Breast epithelium (tissue), 4 donors: Measurements from ENCODE around the gene SDSL. TPM values are rescaled to one million over a fixed set of nuclear protein-coding genes. Genes with fewer than 3 reads are reported as not detected.

Experiments
- DNase-seq, 2 donors: peaks; one replicate each; pipeline ENCODE4 v3.0.0-alpha.2; 2019; ENCODE audit warnings: low spot score in 2 of 2
- H3K27ac ChIP-seq, 2 donors: fragments of 200-600 bp; sonication (generic) in 1 of 2; one replicate each; pipeline ENCODE4 v1.5.1; 2016 to 2019; ENCODE audit warnings: mild to moderate bottlenecking in 1 of 2
- H3K27me3 ChIP-seq, 2 donors: fragments of 200-600 bp; sonication (generic) in 1 of 2; one replicate each; pipeline versions ENCODE4 v1.5.1 to v1.6.0; 2017 to 2019; ENCODE audit warnings: control low read depth in 1 of 2, mild to moderate bottlenecking in 1 of 2
- H3K36me3 ChIP-seq: fragments of 200-600 bp; one replicate; pipeline ENCODE4 v1.5.1; 2019
- H3K4me1 ChIP-seq, 2 donors: fragments of 200-600 bp; sonication (generic); one replicate each; pipeline ENCODE4 v1.5.1; 2016 to 2019; ENCODE audit warnings: control low read depth in 1 of 2
- H3K4me3 ChIP-seq, 3 donors: fragments of 200-600 bp; sonication (generic); 1 replicate in 2 of 3; 2 replicates in 1 of 3; pipeline ENCODE4 v1.5.1; 2016 to 2019; ENCODE audit warnings: mild to moderate bottlenecking in 3 of 3, moderate library complexity in 2 of 3
- H3K9me3 ChIP-seq, 2 donors: fragments of 200-600 bp; sonication (generic) in 1 of 2; one replicate each; pipeline ENCODE4 v1.5.1; 2016 to 2019; ENCODE audit warnings: control low read depth in 1 of 2
- POLR2A ChIP-seq: fragments of 450-650 bp; IDR thresholded peaks from one replicate; pipeline ENCODE4 v1.6.1; 2016; ENCODE audit warnings: antibody characterized with exemption, mild to moderate bottlenecking, moderate library complexity
- POLR2AphosphoS5 ChIP-seq, 3 donors: sonication (generic); formaldehyde crosslinking; IDR thresholded peaks; one replicate each; pipeline ENCODE4 v1.6.1; 2017; ENCODE audit warnings: antibody characterized with exemption in 3 of 3
- intact Hi-C: fragments of 100-400 bp; cut with DNase I; formaldehyde crosslinking; loops from one replicate; pipeline ENCODE4 v1.15.1; 2023; ENCODE audit warnings: low total_unique reads
- total RNA-seq, 3 donors: library from RNA; depleted of rRNA; stranded (reverse); fragments of >200 nt; gene quantifications; one replicate each; pipeline ENCODE4 v1.1.0, GENCODE V29; 2016
- TF ChIP-seq, protein P1 (sequence below), 3 donors: fragments of 450-650 bp; IDR thresholded peaks; one replicate each; pipeline ENCODE4 v1.5.1; 2016 to 2017; ENCODE audit warnings: antibody characterized with exemption in 3 of 3, mild to moderate bottlenecking in 3 of 3, moderate library complexity in 3 of 3

Gene SDSL
- total RNA-seq, 3 donors from 2014 or later: 4.6 to 4.9 (median 4.8) TPM

DNA sequence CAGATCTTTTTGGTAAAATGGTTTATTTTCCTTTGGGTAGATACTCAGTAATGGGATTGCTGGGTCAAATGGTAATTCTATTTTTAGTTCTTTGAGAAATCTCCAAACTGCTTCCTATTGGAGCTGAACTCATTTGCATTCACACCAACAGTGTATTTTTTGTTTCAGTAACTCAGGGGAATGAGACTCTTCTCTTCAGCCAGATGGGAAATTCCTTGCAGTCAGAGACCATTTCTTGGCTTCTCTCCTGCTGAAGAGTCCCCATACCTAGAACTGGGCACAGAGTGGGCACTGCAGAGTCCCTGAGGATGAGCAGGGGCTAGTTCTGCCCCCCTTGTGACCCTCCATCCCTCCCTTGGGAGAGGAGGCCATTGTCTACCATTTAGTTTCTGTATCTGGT is 10.8 kb downstream of the SDSL start:
- H3K27ac ChIP-seq: no peak overlapping the region
- H3K36me3 ChIP-seq: no peaks in the 10 kb centered on the region
- no peaks in the 10 kb centered on the region for H3K9me3 ChIP-seq
- no peak for TF ChIP-seq POLR2AphosphoS5 (IDR thresholded peaks at IDR 0.05)
- TF ChIP-seq, protein P1, sequence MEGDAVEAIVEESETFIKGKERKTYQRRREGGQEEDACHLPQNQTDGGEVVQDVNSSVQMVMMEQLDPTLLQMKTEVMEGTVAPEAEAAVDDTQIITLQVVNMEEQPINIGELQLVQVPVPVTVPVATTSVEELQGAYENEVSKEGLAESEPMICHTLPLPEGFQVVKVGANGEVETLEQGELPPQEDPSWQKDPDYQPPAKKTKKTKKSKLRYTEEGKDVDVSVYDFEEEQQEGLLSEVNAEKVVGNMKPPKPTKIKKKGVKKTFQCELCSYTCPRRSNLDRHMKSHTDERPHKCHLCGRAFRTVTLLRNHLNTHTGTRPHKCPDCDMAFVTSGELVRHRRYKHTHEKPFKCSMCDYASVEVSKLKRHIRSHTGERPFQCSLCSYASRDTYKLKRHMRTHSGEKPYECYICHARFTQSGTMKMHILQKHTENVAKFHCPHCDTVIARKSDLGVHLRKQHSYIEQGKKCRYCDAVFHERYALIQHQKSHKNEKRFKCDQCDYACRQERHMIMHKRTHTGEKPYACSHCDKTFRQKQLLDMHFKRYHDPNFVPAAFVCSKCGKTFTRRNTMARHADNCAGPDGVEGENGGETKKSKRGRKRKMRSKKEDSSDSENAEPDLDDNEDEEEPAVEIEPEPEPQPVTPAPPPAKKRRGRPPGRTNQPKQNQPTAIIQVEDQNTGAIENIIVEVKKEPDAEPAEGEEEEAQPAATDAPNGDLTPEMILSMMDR (IDR thresholded peaks at IDR 0.05): no peak
- no peak overlapping the region for H3K4me3 ChIP-seq
- no peak for DNase-seq
- no peaks in the 10 kb centered on the region for H3K4me1 ChIP-seq
- intact Hi-C loops: no loop called here
- no peaks in the 10 kb centered on the region for H3K27me3 ChIP-seq

DNA sequence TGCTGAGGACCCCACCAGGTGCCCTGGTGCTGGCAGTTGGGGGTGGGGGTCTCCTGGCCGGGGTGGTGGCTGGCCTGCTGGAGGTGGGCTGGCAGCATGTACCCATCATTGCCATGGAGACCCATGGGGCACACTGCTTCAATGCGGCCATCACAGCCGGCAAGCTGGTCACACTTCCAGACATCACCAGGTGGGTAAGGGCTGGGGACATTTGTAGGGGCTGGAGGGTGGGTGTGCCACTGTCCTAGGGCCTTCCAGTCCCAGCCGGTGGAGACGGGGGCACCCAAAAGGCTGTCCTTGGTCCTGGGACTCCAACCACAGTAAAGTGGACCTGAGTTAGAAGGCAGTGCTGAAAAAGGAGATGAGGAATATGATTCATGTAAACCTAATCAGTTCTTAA is 13.2 kb downstream of the SDSL start:
- Histone ChIP-seq H3K4me1 (no peaks in the 10 kb centered on the region), H3K27me3 (no peaks in the 10 kb centered on the region), H3K36me3 (no peaks in the 10 kb centered on the region), H3K9me3 (no peaks in the 10 kb centered on the region), H3K4me3 (no peak overlapping the region), H3K27ac (no peak overlapping the region)
- no peak for DNase-seq
- TF ChIP-seq POLR2A (no peak), POLR2AphosphoS5 (IDR thresholded peaks at IDR 0.05) (no peak)
- TF ChIP-seq, protein P1 (IDR thresholded peaks at IDR 0.05): no peak
- intact Hi-C loops: no loop called here

DNA sequence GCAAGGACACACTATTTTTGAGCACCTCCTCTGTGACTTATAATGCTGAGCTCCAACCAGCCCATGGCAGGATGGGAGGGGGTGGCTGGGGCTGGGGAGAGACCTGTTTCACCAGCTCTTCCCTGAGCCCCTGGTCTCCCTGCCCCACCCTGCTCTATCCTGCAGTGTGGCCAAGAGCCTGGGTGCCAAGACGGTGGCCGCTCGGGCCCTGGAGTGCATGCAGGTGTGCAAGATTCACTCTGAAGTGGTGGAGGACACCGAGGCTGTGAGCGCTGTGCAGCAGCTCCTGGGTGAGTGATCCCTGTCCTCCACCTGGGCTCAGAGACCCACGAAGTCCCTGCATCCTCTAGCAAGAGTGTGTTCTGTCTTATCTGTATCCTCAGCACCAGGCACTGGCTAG is 14.4 kb downstream of the SDSL start:
- TF ChIP-seq POLR2AphosphoS5 (IDR thresholded peaks at IDR 0.05): no peak
- TF ChIP-seq POLR2A: no peak
- TF ChIP-seq, protein P1 (IDR thresholded peaks at IDR 0.05): no peak
- Histone ChIP-seq H3K27ac (no peak overlapping the region), H3K4me1 (no peaks in the 10 kb centered on the region), H3K9me3 (no peaks in the 10 kb centered on the region), H3K36me3 (no peaks in the 10 kb centered on the region), H3K4me3 (no peak overlapping the region), H3K27me3 (no peaks in the 10 kb centered on the region)
- DNase-seq: no peak
- intact Hi-C loops: no loop called here

DNA sequence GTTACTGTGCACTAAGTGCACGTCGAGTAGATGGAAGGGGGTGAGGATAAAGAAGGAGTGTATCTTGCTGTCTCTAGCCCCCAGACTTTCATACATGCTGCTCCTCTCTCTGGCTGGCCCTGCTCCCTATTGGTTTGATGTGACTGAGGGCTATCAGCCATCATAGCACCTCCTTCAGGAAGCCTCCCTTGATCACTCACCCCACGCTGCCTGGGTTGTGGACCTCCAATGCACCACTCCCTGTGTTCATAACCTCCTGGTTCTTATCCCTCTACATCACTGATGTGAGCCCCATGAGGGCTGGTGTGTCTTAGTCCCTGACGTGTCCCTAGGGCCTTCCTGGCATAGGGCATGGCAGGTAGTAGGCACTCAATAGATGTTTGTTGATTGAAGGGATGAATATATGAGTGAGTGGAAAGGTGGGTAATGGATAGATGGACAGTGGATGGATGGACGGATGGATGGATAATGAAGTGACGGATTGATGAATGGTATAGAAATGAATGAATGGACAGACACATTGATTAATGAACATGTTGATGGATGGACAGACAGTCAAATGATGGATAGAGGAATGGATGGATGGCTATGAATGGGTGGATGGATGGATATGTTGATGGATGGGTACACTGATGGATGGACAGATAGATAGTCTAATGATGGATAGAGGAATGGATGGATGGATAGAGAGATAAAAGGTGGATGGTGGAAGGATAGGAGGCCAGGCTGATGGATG is 15.0 kb downstream of the SDSL start:
- H3K27me3 ChIP-seq: no peaks in the 10 kb centered on the region
- intact Hi-C loops: no loop called here
- TF ChIP-seq POLR2A: no peak
- TF ChIP-seq, protein P1 (IDR thresholded peaks at IDR 0.05): no peak
- no peak for TF ChIP-seq POLR2AphosphoS5 (IDR thresholded peaks at IDR 0.05)

DNA sequence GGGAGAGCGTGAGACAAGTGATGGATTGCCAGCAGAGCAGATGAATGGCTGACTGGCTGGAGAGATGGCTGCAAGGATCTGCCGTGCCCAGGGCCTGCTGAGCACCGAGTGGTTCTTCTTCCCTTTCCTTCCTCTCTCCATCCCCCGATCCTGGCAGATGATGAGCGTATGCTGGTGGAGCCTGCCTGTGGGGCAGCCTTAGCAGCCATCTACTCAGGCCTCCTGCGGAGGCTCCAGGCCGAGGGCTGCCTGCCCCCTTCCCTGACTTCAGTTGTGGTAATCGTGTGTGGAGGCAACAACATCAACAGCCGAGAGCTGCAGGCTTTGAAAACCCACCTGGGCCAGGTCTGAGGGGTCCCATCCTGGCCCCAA is 15.5 kb downstream of the SDSL start:
- no peak overlapping the region for H3K27ac ChIP-seq
- H3K36me3 ChIP-seq: no peaks in the 10 kb centered on the region
- DNase-seq: no peak
- H3K4me3 ChIP-seq: no peak overlapping the region
- no peaks in the 10 kb centered on the region for H3K27me3 ChIP-seq
- no peak for TF ChIP-seq POLR2AphosphoS5 (IDR thresholded peaks at IDR 0.05)
- TF ChIP-seq, protein P1 (IDR thresholded peaks at IDR 0.05): no peak
- no peak for TF ChIP-seq POLR2A
- intact Hi-C loops: no loop called here
- no peaks in the 10 kb centered on the region for H3K9me3 ChIP-seq
- no peaks in the 10 kb centered on the region for H3K4me1 ChIP-seq

More for the DNA sequence above, 15.0 kb downstream of the SDSL start:
- H3K36me3 ChIP-seq: no peaks in the 10 kb centered on the region
- no peaks in the 10 kb centered on the region for H3K9me3 ChIP-seq
- no peak overlapping the region for H3K27ac ChIP-seq
- no peaks in the 10 kb centered on the region for H3K4me1 ChIP-seq
- H3K4me3 ChIP-seq: no peak overlapping the region
- no peak for DNase-seq
